GM18519 (cell line): Measurements from ENCODE around the gene SIGLEC10.
"Not testable (repeated sequence)": the region's sequence is repeated elsewhere in the genome, so short reads cannot be mapped to it uniquely, and the experiment has no call there.

Source experiments
- ATAC-seq: cut with Tn5 transposase; IDR thresholded peaks from one replicate; pipeline ENCODE4 v1.9.1; 2021; ENCODE audit warnings: mild to moderate bottlenecking, moderate library complexity; ENCODE audit not compliant: unreplicated experiment, low FRiP score

The SIGLEC10 gene

GRCh38 chr19:51440846-51441409 is 23.5 kb upstream of the SIGLEC10 start:
- no peak for ATAC-seq

- ATAC-seq = no peak
Observed at GRCh38 chr19:51440052-51440451, 22.6 kb upstream of the SIGLEC10 start.

GRCh38 chr19:51439021-51439465 is 21.6 kb upstream of the SIGLEC10 start:
- no peak for ATAC-seq

GRCh38 chr19:51434456-51434855 is 17.0 kb upstream of the SIGLEC10 start:
- no peak for ATAC-seq

GRCh38 chr19:51433043-51433442 is 15.6 kb upstream of the SIGLEC10 start:
- no peak for ATAC-seq

- ATAC-seq = no peak
Observed at GRCh38 chr19:51431124-51431523, 13.7 kb upstream of the SIGLEC10 start.

- ATAC-seq = no peak
Observed at GRCh38 chr19:51430221-51430620, 12.8 kb upstream of the SIGLEC10 start.

- no peak for ATAC-seq
Observed at GRCh38 chr19:51427201-51427600, 9.8 kb upstream of the SIGLEC10 start.

- no peak for ATAC-seq
Observed at GRCh38 chr19:51422053-51422448, 4.6 kb upstream of the SIGLEC10 start.

GRCh38 chr19:51421229-51422052 is 4.0 kb upstream of the SIGLEC10 start:
- ATAC-seq = no peak

GRCh38 chr19:51420511-51420910 is 3.1 kb upstream of the SIGLEC10 start:
- ATAC-seq = not testable (repeated sequence)

- no peak for ATAC-seq
Observed at GRCh38 chr19:51418707-51419106, 1.3 kb upstream of the SIGLEC10 start.

GRCh38 chr19:51417810-51418157 is 342 bp upstream of the SIGLEC10 start:
- no peak for ATAC-seq

- ATAC-seq = not testable (repeated sequence)
Observed at GRCh38 chr19:51416422-51416821, 1.0 kb downstream of the SIGLEC10 start.

- no peak for ATAC-seq
Observed at GRCh38 chr19:51415187-51415586, 2.3 kb downstream of the SIGLEC10 start.

GRCh38 chr19:51410950-51411748 is 6.3 kb downstream of the SIGLEC10 start:
- no peak for ATAC-seq

GRCh38 chr19:51407511-51408131 is 9.8 kb downstream of the SIGLEC10 start:
- no peak for ATAC-seq

- ATAC-seq = no peak
Observed at GRCh38 chr19:51402117-51402516, 15.3 kb downstream of the SIGLEC10 start.

- ATAC-seq = not testable (repeated sequence)
Observed at GRCh38 chr19:51399936-51400335, 17.5 kb downstream of the SIGLEC10 start.

- no peak for ATAC-seq
Observed at GRCh38 chr19:51399231-51399630, 18.2 kb downstream of the SIGLEC10 start.
